ENCODE data around the gene KDM3A. TPM values are rescaled to one million over a fixed set of nuclear protein-coding genes. Genes with fewer than 3 reads are reported as not detected.

The KDM3A gene, protein sequence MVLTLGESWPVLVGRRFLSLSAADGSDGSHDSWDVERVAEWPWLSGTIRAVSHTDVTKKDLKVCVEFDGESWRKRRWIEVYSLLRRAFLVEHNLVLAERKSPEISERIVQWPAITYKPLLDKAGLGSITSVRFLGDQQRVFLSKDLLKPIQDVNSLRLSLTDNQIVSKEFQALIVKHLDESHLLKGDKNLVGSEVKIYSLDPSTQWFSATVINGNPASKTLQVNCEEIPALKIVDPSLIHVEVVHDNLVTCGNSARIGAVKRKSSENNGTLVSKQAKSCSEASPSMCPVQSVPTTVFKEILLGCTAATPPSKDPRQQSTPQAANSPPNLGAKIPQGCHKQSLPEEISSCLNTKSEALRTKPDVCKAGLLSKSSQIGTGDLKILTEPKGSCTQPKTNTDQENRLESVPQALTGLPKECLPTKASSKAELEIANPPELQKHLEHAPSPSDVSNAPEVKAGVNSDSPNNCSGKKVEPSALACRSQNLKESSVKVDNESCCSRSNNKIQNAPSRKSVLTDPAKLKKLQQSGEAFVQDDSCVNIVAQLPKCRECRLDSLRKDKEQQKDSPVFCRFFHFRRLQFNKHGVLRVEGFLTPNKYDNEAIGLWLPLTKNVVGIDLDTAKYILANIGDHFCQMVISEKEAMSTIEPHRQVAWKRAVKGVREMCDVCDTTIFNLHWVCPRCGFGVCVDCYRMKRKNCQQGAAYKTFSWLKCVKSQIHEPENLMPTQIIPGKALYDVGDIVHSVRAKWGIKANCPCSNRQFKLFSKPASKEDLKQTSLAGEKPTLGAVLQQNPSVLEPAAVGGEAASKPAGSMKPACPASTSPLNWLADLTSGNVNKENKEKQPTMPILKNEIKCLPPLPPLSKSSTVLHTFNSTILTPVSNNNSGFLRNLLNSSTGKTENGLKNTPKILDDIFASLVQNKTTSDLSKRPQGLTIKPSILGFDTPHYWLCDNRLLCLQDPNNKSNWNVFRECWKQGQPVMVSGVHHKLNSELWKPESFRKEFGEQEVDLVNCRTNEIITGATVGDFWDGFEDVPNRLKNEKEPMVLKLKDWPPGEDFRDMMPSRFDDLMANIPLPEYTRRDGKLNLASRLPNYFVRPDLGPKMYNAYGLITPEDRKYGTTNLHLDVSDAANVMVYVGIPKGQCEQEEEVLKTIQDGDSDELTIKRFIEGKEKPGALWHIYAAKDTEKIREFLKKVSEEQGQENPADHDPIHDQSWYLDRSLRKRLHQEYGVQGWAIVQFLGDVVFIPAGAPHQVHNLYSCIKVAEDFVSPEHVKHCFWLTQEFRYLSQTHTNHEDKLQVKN (N-terminal part only)
- total RNA-seq (2014; rRNA removed; shearing (Covaris generic)) = 8.3 and 10.8 TPM in 2 replicates

- DNase-seq (ENCODE audit: low spot score) = peak; percentile 99
Observed at GRCh38 chr2:86440631-86441391, at the start of gene KDM3A. Gene KDM3A (plus strand): TSS chr2:86441371. CDS start chr2:86442048, 677 bp downstream.

DNA sequence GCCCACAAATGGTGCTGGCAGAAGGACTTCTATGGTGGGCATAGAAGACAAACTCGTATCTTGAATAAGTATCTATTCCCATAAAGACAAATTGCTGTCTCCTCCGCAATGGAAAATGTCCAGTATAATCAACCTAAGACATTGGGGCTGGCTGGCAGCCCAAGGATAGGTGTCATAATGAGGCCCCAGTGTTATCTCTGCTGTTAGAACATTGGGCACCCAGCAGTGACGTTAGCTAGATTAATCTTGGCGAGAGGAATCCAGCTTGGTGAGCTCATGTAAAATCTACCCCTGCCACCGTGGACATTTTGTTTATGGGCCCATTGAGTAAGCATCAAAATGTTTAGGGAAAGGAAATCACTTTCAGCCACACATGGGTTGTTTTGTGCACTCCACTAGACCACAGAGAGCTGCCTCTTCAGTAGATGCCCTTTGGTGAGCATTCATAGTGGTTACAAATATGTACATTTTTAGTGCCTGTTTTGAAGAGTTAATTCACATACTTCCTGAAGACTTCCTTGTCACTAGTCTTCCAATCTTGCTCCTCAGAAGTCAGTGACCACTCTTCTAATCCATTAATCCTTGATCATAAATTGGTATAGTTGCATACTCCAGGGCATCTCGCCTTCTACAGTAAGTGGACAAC, 48.2 kb upstream of the KDM3A start:
- DNase-seq (ENCODE audit: low spot score) = peak; percentile 37

- peak; percentile 48 for DNase-seq (ENCODE audit: low spot score)
Observed at GRCh38 chr2:86393521-86394491, 47.4 kb upstream of the KDM3A start.

DNA sequence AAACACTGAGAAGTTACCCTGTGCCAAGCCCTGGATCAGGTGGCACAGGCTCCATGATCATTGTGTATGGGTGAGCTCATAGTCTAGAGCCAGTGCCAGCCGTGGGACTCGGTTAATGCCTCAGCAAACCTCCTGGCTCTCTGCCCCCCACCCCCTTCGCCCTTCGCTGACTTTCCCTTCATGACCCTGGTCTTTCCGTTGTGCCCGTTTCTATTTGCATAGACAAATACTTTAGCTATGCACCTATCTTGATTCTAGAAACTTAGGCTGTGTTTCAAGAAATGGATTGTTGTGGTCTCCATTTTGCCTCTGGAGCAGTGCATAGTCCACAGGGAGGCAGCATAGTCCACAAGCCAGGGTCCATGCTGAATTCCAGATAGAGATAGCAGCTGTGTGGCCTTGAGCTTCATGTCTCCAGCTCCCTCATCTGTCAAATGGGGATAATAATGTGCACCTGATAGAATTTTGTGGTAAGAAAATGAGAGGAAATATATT, 44.8 kb upstream of the KDM3A start:
- peak; percentile 22 for DNase-seq (ENCODE audit: low spot score)

- no peak for DNase-seq (ENCODE audit: low spot score)
Observed at GRCh38 chr2:86397986-86398385, 43.2 kb upstream of the KDM3A start.

- no peak for DNase-seq (ENCODE audit: low spot score)
Observed at GRCh38 chr2:86398500-86399474, 42.4 kb upstream of the KDM3A start.

- DNase-seq (ENCODE audit: low spot score) = no peak
Observed at GRCh38 chr2:86400321-86400720, 40.9 kb upstream of the KDM3A start.

DNA sequence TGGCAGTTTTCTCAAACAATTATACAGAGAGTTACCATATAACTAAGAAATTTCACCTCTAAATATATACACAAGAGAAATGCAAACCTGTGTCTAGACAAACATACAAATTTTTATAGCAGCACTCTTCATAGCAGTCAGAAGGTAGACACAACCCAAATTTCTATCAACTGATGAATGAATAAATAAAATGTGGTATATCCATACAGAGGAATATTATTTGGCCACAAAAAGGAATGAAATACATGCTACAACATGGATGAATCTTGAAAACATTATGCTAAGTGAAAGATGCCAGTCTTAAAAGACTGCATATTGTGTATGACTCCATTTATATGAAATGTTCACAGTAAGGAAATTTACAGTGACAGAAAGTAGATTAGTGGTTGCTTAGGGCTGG, 30.6 kb upstream of the KDM3A start:
- DNase-seq (ENCODE audit: low spot score) = no peak

GRCh38 chr2:86411396-86411795, 29.8 kb upstream of the KDM3A start:
- DNase-seq (ENCODE audit: low spot score) = no peak

- no peak for DNase-seq (ENCODE audit: low spot score)
Observed at GRCh38 chr2:86412007-86412406, 29.2 kb upstream of the KDM3A start.

DNA sequence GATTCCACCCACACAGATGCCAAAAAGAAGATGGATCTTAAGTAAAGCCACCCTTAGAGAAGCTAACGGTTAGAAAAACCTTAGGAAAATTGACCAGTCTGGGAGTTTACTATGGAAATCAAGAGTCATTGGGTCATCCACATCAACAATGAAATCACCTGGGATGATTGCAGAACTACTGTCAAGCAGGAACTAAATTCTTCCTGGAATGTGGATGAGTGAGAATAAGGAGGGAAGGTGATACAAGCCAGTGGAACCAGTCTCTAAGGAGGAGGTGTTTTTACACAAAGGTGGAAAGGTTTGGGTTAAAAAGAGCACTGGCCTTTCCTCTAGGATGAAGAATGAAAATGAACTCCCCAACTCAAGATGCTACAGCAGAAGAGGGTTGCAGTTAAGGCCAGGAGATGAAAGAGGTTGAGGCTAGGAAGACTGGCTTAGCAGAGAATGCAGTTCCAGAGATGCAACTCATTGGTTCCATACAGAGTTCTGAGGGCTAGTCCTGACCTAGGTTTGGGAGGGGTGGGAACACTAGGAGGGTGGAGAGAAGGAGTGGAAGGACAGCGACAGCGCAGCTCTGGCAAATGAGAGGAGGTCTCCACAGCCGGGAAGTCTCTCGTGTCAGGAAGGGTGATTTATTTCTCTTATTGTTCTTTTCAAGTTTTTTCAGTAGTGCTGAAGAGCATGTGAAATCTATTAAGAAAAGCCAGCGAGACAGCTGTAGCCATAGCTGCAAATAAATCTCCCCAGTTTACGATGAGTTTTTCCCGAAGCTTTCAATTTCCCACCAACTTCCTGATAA, 27.7 kb upstream of the KDM3A start:
- no peak for DNase-seq (ENCODE audit: low spot score)

DNA sequence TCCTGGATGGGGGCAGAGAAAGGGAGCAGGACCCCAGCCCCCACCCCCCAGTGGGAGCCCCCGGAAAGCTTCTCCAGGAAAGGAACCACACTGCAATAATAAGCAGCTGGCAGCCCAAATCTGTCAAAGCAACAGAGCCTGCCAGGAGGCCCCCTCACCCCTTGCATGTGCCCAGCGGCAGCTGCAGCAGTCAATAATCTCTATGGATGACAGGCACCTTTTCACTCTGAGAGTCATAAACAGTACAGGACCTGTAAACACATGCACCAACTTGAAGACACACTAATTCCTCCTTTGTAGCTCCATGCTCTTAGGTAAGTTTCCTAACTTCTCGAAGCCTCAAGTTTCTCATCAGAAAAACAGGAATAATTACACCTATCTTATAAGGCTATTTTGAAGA, 26.2 kb upstream of the KDM3A start:
- DNase-seq (ENCODE audit: low spot score) = no peak

- no peak for DNase-seq (ENCODE audit: low spot score)
Observed at GRCh38 chr2:86416146-86416545, 25.0 kb upstream of the KDM3A start.

- DNase-seq (ENCODE audit: low spot score) = peak; percentile 62
Observed at GRCh38 chr2:86417961-86418360, 23.2 kb upstream of the KDM3A start.

GRCh38 chr2:86420913-86421312, 20.3 kb upstream of the KDM3A start:
- DNase-seq (ENCODE audit: low spot score) = no peak

DNA sequence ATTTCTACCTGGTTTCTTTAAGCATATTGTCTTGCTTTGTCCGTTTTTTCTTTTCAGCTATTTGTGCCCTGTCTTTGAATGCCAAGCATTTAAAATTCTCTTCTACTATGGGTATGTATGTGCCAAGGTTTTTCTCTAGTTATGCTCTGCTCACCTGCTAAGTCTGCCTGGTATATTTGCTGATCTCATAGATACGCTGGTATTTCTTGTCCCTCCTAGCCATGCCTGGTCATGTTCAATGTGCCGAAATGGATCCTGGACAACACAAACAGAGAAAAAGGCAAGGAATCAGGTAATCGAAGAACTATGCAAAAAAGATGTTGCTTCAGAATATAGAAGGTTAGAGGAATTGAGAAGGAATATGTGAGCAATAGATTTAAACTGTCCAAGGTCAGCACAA, 14.9 kb upstream of the KDM3A start:
- DNase-seq (ENCODE audit: low spot score) = no peak

DNA sequence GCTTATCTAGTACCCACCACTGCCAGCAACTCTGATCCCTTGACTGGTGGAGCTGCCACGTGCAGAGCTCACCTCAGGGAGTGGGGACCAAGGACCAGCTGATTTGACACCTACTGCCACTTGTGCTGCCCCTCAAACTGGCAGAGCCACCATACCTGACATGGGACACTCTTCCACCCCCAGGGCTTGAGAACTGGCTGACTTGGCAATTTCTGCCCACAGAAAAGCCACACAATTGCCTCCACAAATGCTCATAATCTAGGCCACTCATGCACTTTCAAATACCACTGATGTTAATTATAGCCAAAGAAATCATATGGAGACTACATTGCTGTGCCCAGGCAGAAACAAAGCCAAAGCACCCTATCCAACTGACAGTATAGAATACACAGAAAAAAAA, 11.8 kb upstream of the KDM3A start:
- no peak for DNase-seq (ENCODE audit: low spot score)

All from H4 (cell line).